PFSK-1 (cell line): ENCODE results near the gene RALGPS2.

Experiments
- FOXP2 ChIP-seq: optimal IDR thresholded peaks from 2 replicates; pipeline ENCODE3; 2011; ENCODE audit warnings: borderline replicate concordance, control low read depth, inconsistent platforms; ENCODE audit not compliant: insufficient read depth; ENCODE audit errors: extremely low read length, extremely low read depth
- POLR2AphosphoS5 ChIP-seq: IDR thresholded peaks from 2 replicates; pipeline ENCODE4 v1.6.1; 2012; ENCODE audit warnings: low read depth, mild to moderate bottlenecking, control low read depth, low read length, moderate library complexity
- SIN3A ChIP-seq: IDR thresholded peaks from 2 replicates; pipeline ENCODE4 v1.6.1; 2012; ENCODE audit warnings: mild to moderate bottlenecking, low read length, moderate library complexity, borderline replicate concordance; ENCODE audit not compliant: insufficient read depth
- TAF1 ChIP-seq: IDR thresholded peaks from 2 replicates; pipeline ENCODE4 v1.6.1; 2012; ENCODE audit warnings: low read length, control low read depth, borderline replicate concordance; ENCODE audit not compliant: insufficient read depth
- TF ChIP-seq, protein P1 (sequence below), 2 experiments: IDR thresholded peaks; 2 replicates each; pipeline versions ENCODE4 v1.6.1 to v1.8.0; 2011 to 2012; ENCODE audit warnings: low read depth in 2 of 2, low read length in 2 of 2, control low read depth in 1 of 2, inconsistent platforms in 1 of 2, mild to moderate bottlenecking in 1 of 2, moderate library complexity in 1 of 2; ENCODE audit not compliant: insufficient read depth in 1 of 2

DNA sequence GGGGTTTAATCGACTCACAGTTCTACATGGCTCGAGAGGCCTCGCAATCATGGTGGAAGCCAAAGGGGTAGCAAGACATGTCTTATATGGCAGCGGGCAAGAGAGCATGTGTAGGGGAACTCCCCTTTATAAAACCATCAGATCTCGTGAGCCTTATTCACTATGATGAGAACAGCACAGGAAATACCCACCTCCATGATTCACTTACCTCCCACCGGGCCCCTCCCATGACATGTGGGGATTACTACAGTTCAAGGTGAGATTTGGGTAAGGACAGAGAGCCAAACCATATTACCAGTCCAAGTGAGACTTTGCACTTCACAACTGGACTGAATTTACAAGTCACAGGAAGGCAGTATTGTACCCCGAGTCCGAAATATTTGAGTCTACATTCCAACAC lies 219.7 kb downstream of the RALGPS2 start:
- TF ChIP-seq, protein P1, sequence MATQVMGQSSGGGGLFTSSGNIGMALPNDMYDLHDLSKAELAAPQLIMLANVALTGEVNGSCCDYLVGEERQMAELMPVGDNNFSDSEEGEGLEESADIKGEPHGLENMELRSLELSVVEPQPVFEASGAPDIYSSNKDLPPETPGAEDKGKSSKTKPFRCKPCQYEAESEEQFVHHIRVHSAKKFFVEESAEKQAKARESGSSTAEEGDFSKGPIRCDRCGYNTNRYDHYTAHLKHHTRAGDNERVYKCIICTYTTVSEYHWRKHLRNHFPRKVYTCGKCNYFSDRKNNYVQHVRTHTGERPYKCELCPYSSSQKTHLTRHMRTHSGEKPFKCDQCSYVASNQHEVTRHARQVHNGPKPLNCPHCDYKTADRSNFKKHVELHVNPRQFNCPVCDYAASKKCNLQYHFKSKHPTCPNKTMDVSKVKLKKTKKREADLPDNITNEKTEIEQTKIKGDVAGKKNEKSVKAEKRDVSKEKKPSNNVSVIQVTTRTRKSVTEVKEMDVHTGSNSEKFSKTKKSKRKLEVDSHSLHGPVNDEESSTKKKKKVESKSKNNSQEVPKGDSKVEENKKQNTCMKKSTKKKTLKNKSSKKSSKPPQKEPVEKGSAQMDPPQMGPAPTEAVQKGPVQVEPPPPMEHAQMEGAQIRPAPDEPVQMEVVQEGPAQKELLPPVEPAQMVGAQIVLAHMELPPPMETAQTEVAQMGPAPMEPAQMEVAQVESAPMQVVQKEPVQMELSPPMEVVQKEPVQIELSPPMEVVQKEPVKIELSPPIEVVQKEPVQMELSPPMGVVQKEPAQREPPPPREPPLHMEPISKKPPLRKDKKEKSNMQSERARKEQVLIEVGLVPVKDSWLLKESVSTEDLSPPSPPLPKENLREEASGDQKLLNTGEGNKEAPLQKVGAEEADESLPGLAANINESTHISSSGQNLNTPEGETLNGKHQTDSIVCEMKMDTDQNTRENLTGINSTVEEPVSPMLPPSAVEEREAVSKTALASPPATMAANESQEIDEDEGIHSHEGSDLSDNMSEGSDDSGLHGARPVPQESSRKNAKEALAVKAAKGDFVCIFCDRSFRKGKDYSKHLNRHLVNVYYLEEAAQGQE (IDR thresholded peaks at IDR 0.05; ENCODE audit: insufficient read depth in 1 of 2, low read depth in 2 of 2, low read length in 2 of 2) = no peak
- TF ChIP-seq POLR2AphosphoS5 (no peak), SIN3A (no peak), TAF1 (no peak), FOXP2 (no peak)
